Measurements from ENCODE around the gene ICOSLG.
"Not testable (repeated sequence)": the region's sequence is repeated elsewhere in the genome, so short reads cannot be mapped to it uniquely, and the experiment has no call there.

ICOSLG gene

DNA sequence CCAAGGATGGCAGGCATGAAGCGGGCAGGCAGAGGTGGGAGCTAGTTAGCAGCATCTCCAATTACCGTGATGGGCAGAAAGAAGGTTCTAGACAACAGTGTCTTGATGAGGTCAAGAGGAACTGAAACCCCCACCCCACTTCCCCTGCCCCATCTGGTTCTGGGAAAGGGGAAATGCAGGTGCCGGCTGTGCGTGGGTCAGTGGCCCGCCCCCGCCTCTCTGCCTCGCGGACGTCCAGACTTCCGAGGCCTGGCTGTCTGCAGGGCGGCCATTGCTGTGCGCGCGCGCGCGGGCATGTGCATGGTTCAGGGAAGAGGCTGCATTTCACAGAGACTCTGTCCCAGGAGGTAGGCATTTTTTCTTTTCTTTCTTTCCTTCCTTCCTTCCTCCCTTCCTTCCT is 65.6 kb downstream of the ICOSLG start:
- DNase-seq (ENCODE audit: low read depth in 1 of 2, low spot score in 1 of 2); H3K27me3 ChIP-seq (ENCODE audit: insufficient read depth, poor library complexity, severe bottlenecking); H3K27ac ChIP-seq (replicated peaks); H3K4me3 ChIP-seq (replicated peaks; ENCODE audit: insufficient read depth, low read length): not testable (repeated sequence)

Measured in HL-60 (cell line).